ENCODE data around the gene F11. TPM values are rescaled to one million over a fixed set of nuclear protein-coding genes. Genes with fewer than 3 reads are reported as not detected.
"Not testable (repeated sequence)": the region's sequence is repeated elsewhere in the genome, so short reads cannot be mapped to it uniquely, and the experiment has no call there.

The F11 gene
- polyA plus RNA-seq, 3 donors, result 1.9 to 5.1 (median 4.1) TPM

- not testable (repeated sequence) for DNase-seq (ENCODE audit: extremely low read depth in 1 of 11, low read depth in 9 of 11, low spot score in 4 of 11)
Measured at GRCh38 chr4:186247062-186247752, 18.8 kb upstream of the F11 start.

DNA sequence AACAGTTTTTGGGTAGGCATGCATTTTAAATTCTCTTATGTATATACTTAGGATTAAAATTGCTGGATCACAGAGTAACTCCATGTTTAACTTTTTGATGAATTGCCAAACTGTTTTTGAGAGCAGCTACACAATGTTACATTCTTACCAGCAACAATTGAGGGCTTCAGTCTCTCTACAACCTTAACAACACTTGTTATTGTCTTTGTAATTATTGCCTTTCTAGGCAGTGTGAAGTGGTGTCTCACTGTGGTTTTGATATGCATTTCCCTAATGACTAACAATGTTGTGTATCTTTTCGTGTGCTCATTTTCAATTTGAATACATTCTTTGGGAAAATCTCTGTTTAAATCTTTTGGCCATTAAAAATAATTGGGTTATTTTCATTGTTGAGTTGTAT, 17.3 kb upstream of the F11 start:
- no peak for DNase-seq (ENCODE audit: extremely low read depth in 1 of 11, low read depth in 9 of 11, low spot score in 4 of 11)

DNA sequence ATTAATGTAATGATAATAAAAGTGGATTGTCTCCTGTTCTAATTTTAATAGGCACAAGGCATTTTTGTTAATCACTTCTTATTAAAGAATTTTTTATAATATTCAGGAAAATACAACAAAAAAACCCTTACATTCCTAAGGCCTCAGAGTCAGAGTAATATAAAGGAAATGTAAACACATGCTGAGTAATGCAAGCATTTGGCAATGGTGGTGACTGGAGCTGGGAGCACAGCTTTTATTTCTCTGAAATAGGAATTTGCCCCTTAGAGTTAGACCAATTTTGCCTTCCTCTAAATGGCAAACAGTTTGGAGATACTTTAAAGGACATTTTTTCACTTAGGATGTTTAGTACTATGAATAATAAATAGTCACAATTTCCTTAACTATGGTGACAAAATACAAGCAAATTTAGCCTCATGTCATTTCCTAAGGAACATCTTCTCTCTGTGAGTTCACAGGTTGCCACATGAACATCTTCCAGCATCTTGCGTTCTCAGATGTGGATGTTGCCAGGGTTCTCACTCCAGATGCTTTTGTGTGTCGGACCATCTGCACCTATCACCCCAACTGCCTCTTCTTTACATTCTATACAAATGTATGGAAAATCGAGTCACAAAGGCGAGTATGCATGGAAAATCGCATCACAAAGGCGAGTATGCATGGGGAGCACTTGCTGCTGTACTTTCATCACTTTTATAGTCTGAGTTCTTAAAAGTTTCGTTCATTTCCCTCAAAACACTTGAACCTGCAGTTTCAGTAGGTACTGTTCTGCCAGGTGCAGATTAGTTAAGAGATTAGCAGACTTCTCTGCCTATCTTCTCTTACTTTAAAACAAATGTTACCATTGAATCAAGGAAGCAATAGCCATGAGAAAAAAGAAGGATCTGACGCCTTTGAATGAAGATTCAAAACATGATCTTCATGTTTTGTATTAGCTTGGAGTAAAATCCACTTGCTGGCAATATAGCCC, 15.9 kb upstream of the F11 start:
- no peak for DNase-seq (ENCODE audit: extremely low read depth in 1 of 11, low read depth in 9 of 11, low spot score in 4 of 11)

- DNase-seq (ENCODE audit: extremely low read depth in 1 of 11, low read depth in 9 of 11, low spot score in 4 of 11), result no peak
Measured at GRCh38 chr4:186250760-186251159, 15.2 kb upstream of the F11 start.

DNA sequence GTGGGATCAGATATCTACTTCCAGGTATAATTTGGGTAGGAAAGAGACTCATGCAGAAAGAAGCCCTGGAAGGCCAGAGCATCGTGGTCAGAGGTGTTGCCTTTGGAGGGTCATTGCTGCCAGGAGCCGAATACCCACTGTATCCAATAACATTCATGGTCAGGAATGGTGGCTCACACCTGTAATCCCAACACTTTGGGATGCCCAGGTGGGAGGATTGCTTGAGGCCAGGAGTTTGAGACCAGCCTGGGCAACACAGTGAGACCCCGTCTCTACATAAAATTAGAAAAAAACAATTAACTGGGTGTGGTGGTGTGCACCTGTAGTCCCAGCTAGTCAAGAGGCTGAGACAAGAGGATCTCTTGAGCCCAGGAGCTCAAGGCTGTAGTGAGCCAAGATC, 10.9 kb upstream of the F11 start:
- DNase-seq (ENCODE audit: extremely low read depth in 1 of 11, low read depth in 9 of 11, low spot score in 4 of 11), result no peak

DNA sequence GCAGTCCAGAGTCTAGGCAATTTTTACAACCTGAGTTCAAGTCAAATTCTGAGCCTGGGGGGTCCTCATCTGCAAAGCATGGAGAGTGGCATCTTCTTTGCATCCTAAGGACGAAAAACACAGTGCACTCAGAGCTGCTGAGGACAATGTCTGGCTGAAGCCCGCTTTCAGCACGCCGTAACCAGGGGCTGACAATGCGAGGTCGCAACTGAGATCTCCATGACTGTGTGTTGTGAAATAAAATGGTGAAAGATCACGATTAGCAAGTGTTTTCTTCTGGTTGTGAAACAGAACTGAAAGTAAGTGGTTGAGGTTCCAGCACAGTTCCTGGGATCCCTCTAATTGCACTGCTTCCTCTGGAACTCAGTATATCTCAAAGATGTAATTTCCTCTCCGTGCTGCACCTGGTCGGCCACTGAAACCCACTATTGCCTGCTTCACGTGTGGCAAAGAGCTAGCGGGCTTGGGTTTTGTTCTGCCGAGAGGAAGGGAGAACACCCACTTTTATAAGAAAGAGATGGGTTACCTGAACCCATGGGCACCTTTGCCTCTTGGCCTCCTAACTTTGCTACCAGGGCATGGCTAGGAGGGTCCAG, 7.7 kb upstream of the F11 start:
- DNase-seq (ENCODE audit: extremely low read depth in 1 of 11, low read depth in 9 of 11, low spot score in 4 of 11), result no peak

GRCh38 chr4:186260117-186260503, 5.9 kb upstream of the F11 start:
- DNase-seq (ENCODE audit: extremely low read depth in 1 of 11, low read depth in 9 of 11, low spot score in 4 of 11), result no peak

DNA sequence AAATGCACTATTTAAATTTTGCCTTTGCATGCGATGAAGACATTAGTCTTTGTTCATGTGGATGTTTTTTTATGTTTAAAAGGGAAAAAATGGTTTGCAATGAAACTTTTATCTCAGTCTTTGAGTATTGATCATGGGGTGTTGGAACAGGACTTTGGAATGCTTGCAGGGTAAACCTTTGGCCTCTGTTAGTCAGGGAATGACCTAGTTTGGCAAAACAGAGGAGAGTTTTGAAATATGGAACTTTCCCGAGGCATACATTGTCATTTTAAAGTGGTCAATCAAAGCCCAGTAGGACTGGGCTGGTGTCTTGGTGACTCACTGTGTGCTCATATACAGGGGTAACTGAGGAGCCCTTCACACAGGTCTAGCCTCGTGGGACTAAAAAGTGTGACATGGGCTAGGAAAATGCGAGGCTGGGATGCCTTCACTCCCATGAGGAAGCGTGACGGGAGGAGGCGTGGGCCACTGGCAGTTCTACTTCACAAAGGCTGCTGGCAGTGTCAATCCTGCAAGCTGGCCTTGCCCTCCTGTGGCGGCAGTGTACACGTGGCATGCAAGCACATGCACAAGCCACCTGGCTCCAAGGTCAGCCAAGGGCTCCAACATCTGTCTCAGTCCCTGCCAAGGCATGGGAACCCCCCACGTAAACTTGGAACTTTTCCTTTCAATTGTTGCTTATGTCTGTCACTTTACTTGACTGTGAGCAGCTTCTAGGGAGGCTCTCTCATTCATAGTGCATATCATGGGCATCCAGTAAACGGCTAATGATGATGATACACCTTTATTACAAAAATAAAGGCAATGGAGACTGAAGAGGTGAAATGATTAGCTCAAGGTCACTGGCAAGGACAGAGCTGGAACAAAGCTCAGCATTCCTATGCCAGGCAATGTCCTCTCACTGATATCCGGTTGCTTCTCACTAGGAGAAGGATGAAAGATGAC, 5.2 kb upstream of the F11 start:
- no peak for DNase-seq (ENCODE audit: extremely low read depth in 1 of 11, low read depth in 9 of 11, low spot score in 4 of 11)

- no peak for DNase-seq (ENCODE audit: extremely low read depth in 1 of 11, low read depth in 9 of 11, low spot score in 4 of 11)
Measured at GRCh38 chr4:186264660-186265059, 1.3 kb upstream of the F11 start.

- DNase-seq (ENCODE audit: extremely low read depth in 1 of 11, low read depth in 9 of 11, low spot score in 4 of 11), result not testable (repeated sequence)
Measured at GRCh38 chr4:186265250-186265649, 739 bp upstream of the F11 start.

GRCh38 chr4:186266729-186267456, 904 bp downstream of the F11 start:
- peak in 6 of 11 donors; percentile 10 to 23 (median 18) for DNase-seq (ENCODE audit: extremely low read depth in 1 of 11, low read depth in 9 of 11, low spot score in 4 of 11)

GRCh38 chr4:186271081-186271678, 5.2 kb downstream of the F11 start:
- no peak for DNase-seq (ENCODE audit: extremely low read depth in 1 of 11, low read depth in 9 of 11, low spot score in 4 of 11)

- DNase-seq (ENCODE audit: extremely low read depth in 1 of 11, low read depth in 9 of 11, low spot score in 4 of 11), result no peak
Measured at GRCh38 chr4:186272699-186273391, 6.9 kb downstream of the F11 start.

GRCh38 chr4:186273392-186273789, 7.4 kb downstream of the F11 start:
- DNase-seq (ENCODE audit: extremely low read depth in 1 of 11, low read depth in 9 of 11, low spot score in 4 of 11), result not testable (repeated sequence)

DNA sequence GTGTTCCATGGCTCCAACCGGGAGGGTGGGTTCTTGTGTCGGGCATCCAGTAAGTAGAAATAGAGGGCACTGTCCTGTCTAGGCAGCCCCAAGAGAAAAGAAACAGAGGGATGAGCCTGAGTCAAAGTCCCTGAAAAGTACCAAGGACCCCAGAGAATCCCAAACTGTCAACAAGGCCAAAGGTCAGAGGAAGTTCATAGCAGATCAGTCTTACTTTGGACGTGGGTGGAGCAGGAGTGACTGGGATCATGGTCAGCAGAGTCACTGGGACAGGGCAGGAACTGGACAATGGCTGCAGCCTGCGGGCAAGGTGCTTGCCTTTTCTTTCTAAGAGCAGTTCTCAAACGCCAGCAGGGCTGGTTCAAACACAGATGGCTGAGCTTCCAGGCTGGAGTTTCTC, 17.3 kb downstream of the F11 start:
- no peak for DNase-seq (ENCODE audit: extremely low read depth in 1 of 11, low read depth in 9 of 11, low spot score in 4 of 11)

DNA sequence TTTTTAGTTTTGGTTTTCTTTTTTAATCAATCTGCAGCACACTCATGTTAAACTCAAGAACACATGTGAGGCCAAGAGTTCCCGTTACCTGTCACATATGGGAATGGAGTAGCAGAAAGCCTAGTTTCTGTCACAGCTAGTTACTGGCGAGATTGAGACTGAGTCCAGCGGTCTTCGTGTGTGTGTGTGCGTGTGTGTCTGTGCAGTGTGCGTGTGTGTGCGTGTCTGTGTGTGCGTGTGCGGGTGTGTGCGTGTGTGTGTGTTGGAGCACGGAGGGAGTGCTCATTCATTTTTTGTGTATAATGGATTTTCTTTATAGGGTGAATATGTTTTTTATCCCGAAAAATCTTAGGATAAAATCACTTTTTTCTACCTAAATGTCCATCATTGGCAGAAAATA, 19.2 kb downstream of the F11 start:
- no peak for DNase-seq (ENCODE audit: extremely low read depth in 1 of 11, low read depth in 9 of 11, low spot score in 4 of 11)

DNA sequence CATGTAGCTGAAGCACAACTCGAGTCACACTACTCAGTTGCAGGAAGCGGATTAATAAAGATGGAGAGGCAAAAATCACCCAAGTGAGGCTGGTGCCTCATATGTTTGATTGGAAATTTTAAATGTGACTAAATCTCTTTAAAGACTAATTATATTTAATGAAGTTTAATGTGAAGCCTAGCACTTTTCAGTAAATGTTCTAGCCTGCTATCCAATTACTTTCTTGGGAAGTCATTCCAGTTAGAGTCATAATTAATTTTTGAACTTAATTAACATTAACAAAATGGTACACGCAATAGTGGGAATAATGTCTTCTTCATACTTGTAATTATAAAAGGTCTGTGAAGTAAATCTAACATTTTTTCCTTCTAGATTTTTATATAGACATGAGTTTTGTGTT, 20.6 kb downstream of the F11 start:
- no peak for DNase-seq (ENCODE audit: extremely low read depth in 1 of 11, low read depth in 9 of 11, low spot score in 4 of 11)
